HepG2 (cell line): ENCODE results near the gene ICOS. TPM values are rescaled to one million over a fixed set of nuclear protein-coding genes. Genes with fewer than 3 reads are reported as not detected.

ENCODE experiments used
- ATAC-seq: fragments of 200-7000 bp; cut with Tn5 transposase; 3 replicates; pipeline ENCODE4 v1.9.1; 2020; ENCODE audit warnings: mild to moderate bottlenecking, moderate library complexity
- BruUV-seq: library from RNA; stranded (reverse); fragments of 400-500 nt; replicated peaks from 2 replicates; lab custom pipeline; 2021; lab: Mats Ljungman, UMichigan
- CTCF ChIA-PET: fragments of 300-600 bp; formaldehyde crosslinking; extraction: SDS; loops from one replicate; lab custom pipeline; 2021; ENCODE audit warnings: low total read pairs, inconsistent platforms, low intra/inter-chr PET ratio; lab: Yijun Ruan, JAX
- POLR2A ChIA-PET: fragments of 350-600 bp; sonication (Branson Sonifier 250); formaldehyde crosslinking; loops from one replicate; lab custom pipeline; 2020; ENCODE audit warnings: antibody characterized with exemption, inconsistent platforms; lab: Yijun Ruan, JAX
- DNase-seq: peaks from one replicate; pipeline ENCODE4 v3.0.0-alpha.2; 2015; ENCODE audit warnings: low spot score
- FAIRE-seq: peaks from 3 replicates; lab custom pipeline; 2011; peaks lifted over from hg19 to GRCh38; lab: Jason Lieb, UNC
- H2AFZ ChIP-seq: one replicate; pipeline ENCODE4 v1.6.1; 2011; ENCODE audit warnings: low read length, inconsistent platforms
- H3K27ac ChIP-seq: fragments of 300-600 bp; 3 replicates; pipeline ENCODE4 v1.8.0; 2011; ENCODE audit warnings: mixed run types, mild to moderate bottlenecking, mixed read lengths, low read length, inconsistent platforms; ENCODE audit not compliant: insufficient read depth; ENCODE audit errors: extremely low read length
- H3K27me3 ChIP-seq, 2 experiments: fragments of 200-600 bp in 1 of 2; 2 replicates in 1 of 2; 3 replicates in 1 of 2; pipeline versions ENCODE4 v1.6.0 to v1.8.0; 2011; ENCODE audit warnings: low read length in 2 of 2, mild to moderate bottlenecking in 2 of 2, moderate library complexity in 2 of 2, inconsistent platforms in 1 of 2; ENCODE audit not compliant: insufficient read depth in 2 of 2, control insufficient read depth in 1 of 2
- H3K36me3 ChIP-seq, 2 experiments: fragments of 200-600 bp in 1 of 2; replicated peaks in 1 of 2; 2 replicates in 1 of 2; 3 replicates in 1 of 2; pipeline versions ENCODE4 v1.5.1 to v1.8.0; 2011; ENCODE audit warnings: low read length in 2 of 2, inconsistent platforms in 1 of 2; ENCODE audit not compliant: insufficient read depth in 2 of 2, control insufficient read depth in 1 of 2
- H3K4me1 ChIP-seq: 2 replicates; pipeline ENCODE4 v1.5.1; 2012; ENCODE audit warnings: low read length, inconsistent platforms; ENCODE audit not compliant: insufficient read depth
- H3K4me2 ChIP-seq: 2 replicates; pipeline ENCODE4 v1.6.0; 2011; ENCODE audit warnings: low read depth, low read length, inconsistent platforms
- H3K4me3 ChIP-seq, 3 experiments: fragments of 200-600 bp in 1 of 3; sonication (generic), shearing (Covaris generic) in 1 of 3; replicated peaks in 1 of 3; 2 replicates each; pipeline ENCODE4 v1.5.1; 2011 to 2016; ENCODE audit warnings: low read length in 3 of 3, inconsistent platforms in 2 of 3, low read depth in 2 of 3, mild to moderate bottlenecking in 2 of 3, control low read depth in 1 of 3, mixed read lengths in 1 of 3; ENCODE audit not compliant: insufficient read depth in 1 of 3
- H3K79me2 ChIP-seq: one replicate; pipeline ENCODE4 v1.6.1; 2011; ENCODE audit warnings: low read length, inconsistent platforms; ENCODE audit not compliant: insufficient read depth
- H3K9ac ChIP-seq: 2 replicates; pipeline ENCODE4 v1.6.0; 2011; ENCODE audit warnings: mild to moderate bottlenecking, low read depth, low read length, inconsistent platforms; ENCODE audit not compliant: insufficient read depth
- H3K9me3 ChIP-seq: 2 replicates; pipeline ENCODE4 v1.5.1; 2012; ENCODE audit warnings: mild to moderate bottlenecking, low read length
- H4K20me1 ChIP-seq: 2 replicates; pipeline ENCODE4 v1.6.0; 2011; ENCODE audit warnings: inconsistent platforms, mild to moderate bottlenecking, low read length, moderate library complexity; ENCODE audit not compliant: insufficient read depth
- ARNTL ChIP-seq: sonication (generic); formaldehyde crosslinking; IDR thresholded peaks from 2 replicates; pipeline ENCODE4 v1.4.0; 2020; ENCODE audit warnings: mild to moderate bottlenecking, missing genetic modification reagents
- HDAC6 ChIP-seq: fragments of 200-600 bp; sonication (generic); IDR thresholded peaks from 2 replicates; pipeline ENCODE4 v1.7.0; 2017; ENCODE audit warnings: mild to moderate bottlenecking, antibody characterized with exemption, low read length, low read depth
- HNF4G ChIP-seq, 2 experiments: sonication (generic) in 1 of 2; formaldehyde crosslinking in 1 of 2; IDR thresholded peaks; 2 replicates each; pipeline versions ENCODE4 v1.4.0 to v1.6.1; 2011 to 2020; ENCODE audit warnings: borderline replicate concordance in 2 of 2, low read depth in 2 of 2, mild to moderate bottlenecking in 2 of 2, low read length in 1 of 2, missing genetic modification reagents in 1 of 2, moderate library complexity in 1 of 2
- HNRNPH1 ChIP-seq: fragments of 200-400 bp; formaldehyde crosslinking; optimal IDR thresholded peaks from 2 replicates; pipeline ENCODE3; 2017; ENCODE audit warnings: mild to moderate bottlenecking, low read depth, low read length
- MAFG ChIP-seq: sonication (generic); formaldehyde crosslinking; IDR thresholded peaks from 2 replicates; pipeline ENCODE4 v1.5.1; 2020; ENCODE audit warnings: mild to moderate bottlenecking, missing genetic modification reagents
- PHF21A ChIP-seq: sonication (generic); formaldehyde crosslinking; IDR thresholded peaks from 2 replicates; pipeline ENCODE4 v1.5.0; 2020; ENCODE audit warnings: mild to moderate bottlenecking, missing genetic modification reagents
- RNF2 ChIP-seq: fragments of 450-650 bp; conservative IDR thresholded peaks from 2 replicates; pipeline ENCODE4 v1.6.1; 2016; ENCODE audit warnings: low read depth
- SIN3A ChIP-seq: IDR thresholded peaks from 2 replicates; pipeline ENCODE4 v1.6.1; 2011; ENCODE audit warnings: low read depth, mild to moderate bottlenecking, control low read depth, low read length, borderline replicate concordance
- SPEN ChIP-seq: sonication (generic); formaldehyde crosslinking; IDR thresholded peaks from 2 replicates; pipeline ENCODE4 v1.5.1; 2020; ENCODE audit warnings: low read depth, mild to moderate bottlenecking, missing genetic modification reagents
- SRF ChIP-seq: IDR thresholded peaks from 2 replicates; pipeline ENCODE4 v1.6.1; 2011; ENCODE audit warnings: mild to moderate bottlenecking, low read depth, low read length, moderate library complexity
- ZNF124 ChIP-seq: sonication (generic); formaldehyde crosslinking; IDR thresholded peaks from 2 replicates; pipeline ENCODE4 v1.4.0; 2020; ENCODE audit warnings: missing genetic modification reagents
- ZNF136 ChIP-seq: sonication (generic); formaldehyde crosslinking; IDR thresholded peaks from 2 replicates; pipeline ENCODE4 v1.8.1; 2022; ENCODE audit warnings: low read depth, mild to moderate bottlenecking, moderate library complexity, missing genetic modification reagents
- ZNF225 ChIP-seq: sonication (generic); formaldehyde crosslinking; IDR thresholded peaks from 2 replicates; pipeline ENCODE4 v1.4.0; 2020; ENCODE audit warnings: mild to moderate bottlenecking, missing genetic modification reagents
- ZNF331 ChIP-seq: sonication (generic); formaldehyde crosslinking; IDR thresholded peaks from 2 replicates; pipeline ENCODE4 v1.4.0; 2020; ENCODE audit warnings: missing genetic modification reagents
- ZNF333 ChIP-seq: sonication (generic); formaldehyde crosslinking; IDR thresholded peaks from 2 replicates; pipeline ENCODE4 v1.4.0; 2020; ENCODE audit warnings: mild to moderate bottlenecking, missing genetic modification reagents, borderline replicate concordance
- ZNF441 ChIP-seq: sonication (generic); formaldehyde crosslinking; IDR thresholded peaks from 2 replicates; pipeline ENCODE4 v1.7.0; 2021; ENCODE audit warnings: missing genetic modification reagents, borderline replicate concordance
- WGBS: methylation state at CpG from one replicate; pipeline ENCODE4 v1.1.6; 2017; ENCODE audit warnings: low lambda C conversion rate; 5-methylcytosine and 5-hydroxymethylcytosine counted together
- in situ Hi-C: cut with HindIII; loops from 2 replicates; pipeline ENCODE4 v1.10.0; 2017; ENCODE audit warnings: low pct_unique_long_range_greater_than_20kb; ENCODE audit not compliant: extremely low pct_ligation_motif_present
- intact Hi-C: fragments of 100-400 bp; cut with micrococcal nuclease; formaldehyde crosslinking; loops from one replicate; pipeline ENCODE4 v1.10.0; 2022; ENCODE audit not compliant: unreplicated experiment
- polyA plus RNA-seq, 8 experiments: library from polyadenylated mRNA; depleted of rRNA in 3 of 8; stranded (reverse) in 7 of 8; unstranded in 1 of 8; fragments of >200 nt; fragmentation: Illumina TruSeq in 4 of 8; extraction: Trizol in 4 of 8; gene quantifications; 2 replicates each; pipeline versions ENCODE4 v1.2.1 to v1.2.3, GENCODE V29; 2011 to 2016; ENCODE audit warnings: low read depth in 4 of 8, missing spikeins in 1 of 8, mixed read lengths in 1 of 8; ENCODE audit not compliant: insufficient read depth in 1 of 8
- total RNA-seq, 5 experiments: library from RNA; depleted of rRNA; stranded (reverse); fragments of >200 nt; fragmentation: Illumina TruSeq; extraction: Trizol; gene quantifications; 2 replicates each; pipeline ENCODE4 v1.2.3, GENCODE V29; 2016; ENCODE audit warnings: low read depth in 1 of 5
- TF ChIP-seq, protein P1 (sequence below): sonication (generic); formaldehyde crosslinking; IDR thresholded peaks from 2 replicates; pipeline ENCODE4 v1.4.0; 2020; ENCODE audit warnings: low read depth, missing genetic modification reagents
- TF ChIP-seq, protein P2 (sequence below): IDR thresholded peaks from 2 replicates; pipeline ENCODE4 v1.6.1; 2018; ENCODE audit warnings: missing genetic modification reagents
- TF ChIP-seq, protein P3 (sequence below): sonication (generic); formaldehyde crosslinking; IDR thresholded peaks from 2 replicates; pipeline ENCODE4 v1.5.0; 2020; ENCODE audit warnings: missing genetic modification reagents

The ICOS gene
- total and polyA plus RNA-seq, 2 of the 13 experiments (the other 11 are each of a cell fraction or from before 2014, with no cell fraction given) = not detected

DNA sequence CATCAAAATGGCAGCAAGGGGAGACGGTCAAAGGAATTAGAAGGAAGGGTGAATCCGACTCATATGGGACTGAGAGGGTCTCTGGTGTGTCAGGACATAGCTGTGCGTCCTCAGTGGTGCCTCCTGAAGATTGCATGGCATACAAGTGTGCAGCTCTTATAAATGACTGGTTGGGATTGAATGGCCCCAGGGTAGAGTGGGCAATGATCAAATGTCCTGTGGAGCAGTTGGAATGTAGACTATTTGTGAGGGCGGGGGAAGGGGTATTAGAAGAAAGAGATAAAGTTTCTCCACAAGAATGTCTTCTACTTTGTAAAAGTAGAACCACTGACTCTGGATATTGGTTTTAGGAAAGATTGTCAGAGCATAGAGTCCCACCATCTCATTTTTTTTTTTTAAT, 44.4 kb upstream of the ICOS start:
- POLR2A ChIA-PET = no interaction called here
- no peaks in the 10 kb centered on the region for H3K79me2 ChIP-seq
- DNase-seq (no peak), FAIRE-seq (no peak), ATAC-seq (no peak)
- CTCF ChIA-PET = no interaction called here
- in situ Hi-C loops (no loop called here), intact Hi-C loops (no loop called here)
- no peak overlapping the region for H3K27ac ChIP-seq
- no peak for TF ChIP-seq HNF4G (IDR thresholded peaks at IDR 0.05; ENCODE audit: borderline replicate concordance, low read depth, low read length)
- TF ChIP-seq HNF4G (CRISPR knock-in tag; IDR thresholded peaks at IDR 0.05; ENCODE audit: borderline replicate concordance, low read depth) = no peak
- TF ChIP-seq ZNF225 (CRISPR knock-in tag) = no peak
- TF ChIP-seq MAFG (CRISPR knock-in tag) = no peak
- TF ChIP-seq ZNF124 (CRISPR knock-in tag) = no peak
- TF ChIP-seq, protein P1, sequence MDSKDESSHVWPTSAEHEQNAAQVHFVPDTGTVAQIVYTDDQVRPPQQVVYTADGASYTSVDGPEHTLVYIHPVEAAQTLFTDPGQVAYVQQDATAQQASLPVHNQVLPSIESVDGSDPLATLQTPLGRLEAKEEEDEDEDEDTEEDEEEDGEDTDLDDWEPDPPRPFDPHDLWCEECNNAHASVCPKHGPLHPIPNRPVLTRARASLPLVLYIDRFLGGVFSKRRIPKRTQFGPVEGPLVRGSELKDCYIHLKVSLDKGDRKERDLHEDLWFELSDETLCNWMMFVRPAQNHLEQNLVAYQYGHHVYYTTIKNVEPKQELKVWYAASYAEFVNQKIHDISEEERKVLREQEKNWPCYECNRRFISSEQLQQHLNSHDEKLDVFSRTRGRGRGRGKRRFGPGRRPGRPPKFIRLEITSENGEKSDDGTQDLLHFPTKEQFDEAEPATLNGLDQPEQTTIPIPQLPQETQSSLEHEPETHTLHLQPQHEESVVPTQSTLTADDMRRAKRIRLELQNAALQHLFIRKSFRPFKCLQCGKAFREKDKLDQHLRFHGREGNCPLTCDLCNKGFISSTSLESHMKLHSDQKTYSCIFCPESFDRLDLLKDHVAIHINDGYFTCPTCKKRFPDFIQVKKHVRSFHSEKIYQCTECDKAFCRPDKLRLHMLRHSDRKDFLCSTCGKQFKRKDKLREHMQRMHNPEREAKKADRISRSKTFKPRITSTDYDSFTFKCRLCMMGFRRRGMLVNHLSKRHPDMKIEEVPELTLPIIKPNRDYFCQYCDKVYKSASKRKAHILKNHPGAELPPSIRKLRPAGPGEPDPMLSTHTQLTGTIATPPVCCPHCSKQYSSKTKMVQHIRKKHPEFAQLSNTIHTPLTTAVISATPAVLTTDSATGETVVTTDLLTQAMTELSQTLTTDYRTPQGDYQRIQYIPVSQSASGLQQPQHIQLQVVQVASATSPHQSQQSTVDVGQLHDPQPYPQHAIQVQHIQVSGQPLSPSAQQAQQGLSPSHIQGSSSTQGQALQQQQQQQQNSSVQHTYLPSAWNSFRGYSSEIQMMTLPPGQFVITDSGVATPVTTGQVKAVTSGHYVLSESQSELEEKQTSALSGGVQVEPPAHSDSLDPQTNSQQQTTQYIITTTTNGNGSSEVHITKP (CRISPR knock-in tag) = no peak
- no peak for TF ChIP-seq RNF2
- TF ChIP-seq ZNF331 = no peak
- TF ChIP-seq ZNF441 (CRISPR knock-in tag) = no peak
- TF ChIP-seq, protein P2, sequence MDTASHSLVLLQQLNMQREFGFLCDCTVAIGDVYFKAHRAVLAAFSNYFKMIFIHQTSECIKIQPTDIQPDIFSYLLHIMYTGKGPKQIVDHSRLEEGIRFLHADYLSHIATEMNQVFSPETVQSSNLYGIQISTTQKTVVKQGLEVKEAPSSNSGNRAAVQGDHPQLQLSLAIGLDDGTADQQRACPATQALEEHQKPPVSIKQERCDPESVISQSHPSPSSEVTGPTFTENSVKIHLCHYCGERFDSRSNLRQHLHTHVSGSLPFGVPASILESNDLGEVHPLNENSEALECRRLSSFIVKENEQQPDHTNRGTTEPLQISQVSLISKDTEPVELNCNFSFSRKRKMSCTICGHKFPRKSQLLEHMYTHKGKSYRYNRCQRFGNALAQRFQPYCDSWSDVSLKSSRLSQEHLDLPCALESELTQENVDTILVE (CRISPR knock-in tag) = no peak
- no peak for TF ChIP-seq ARNTL (CRISPR knock-in tag)
- TF ChIP-seq ZNF136 (CRISPR knock-in tag) = no peak
- no peak for TF ChIP-seq PHF21A (CRISPR knock-in tag)
- no peak for TF ChIP-seq SPEN
- TF ChIP-seq ZNF333 (CRISPR knock-in tag) = no peak
- TF ChIP-seq, protein P3, sequence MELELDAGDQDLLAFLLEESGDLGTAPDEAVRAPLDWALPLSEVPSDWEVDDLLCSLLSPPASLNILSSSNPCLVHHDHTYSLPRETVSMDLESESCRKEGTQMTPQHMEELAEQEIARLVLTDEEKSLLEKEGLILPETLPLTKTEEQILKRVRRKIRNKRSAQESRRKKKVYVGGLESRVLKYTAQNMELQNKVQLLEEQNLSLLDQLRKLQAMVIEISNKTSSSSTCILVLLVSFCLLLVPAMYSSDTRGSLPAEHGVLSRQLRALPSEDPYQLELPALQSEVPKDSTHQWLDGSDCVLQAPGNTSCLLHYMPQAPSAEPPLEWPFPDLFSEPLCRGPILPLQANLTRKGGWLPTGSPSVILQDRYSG (CRISPR knock-in tag) = no peak
- no peak for TF ChIP-seq SRF
- no peak for TF ChIP-seq SIN3A
- no peak for TF ChIP-seq HNRNPH1
- TF ChIP-seq HDAC6 = no peak
- no peak overlapping the region for H3K4me3 ChIP-seq
- no TSS peak for BruUV-seq
- H3K9me3 ChIP-seq = no peaks in the 10 kb centered on the region
- H4K20me1 ChIP-seq = no peaks in the 10 kb centered on the region
- H2AFZ ChIP-seq = no peak overlapping the region
- no peak overlapping the region for H3K9ac ChIP-seq
- no peaks in the 10 kb centered on the region; a peak in 1 of 5 replicates for H3K27me3 ChIP-seq
- no peaks in the 10 kb centered on the region for H3K36me3 ChIP-seq
- H3K4me1 ChIP-seq = no peaks in the 10 kb centered on the region
- H3K4me2 ChIP-seq = no peak overlapping the region
- WGBS = 20% methylated on average over 4 of the region's 4 CpGs
